HFF-Myc (cell line): ENCODE results near the gene ZGPAT.
A peak's percentile ranks its signal among the peaks of the same experiment; 100 is the strongest.

Source experiments
- DNase-seq: peaks from one replicate; pipeline ENCODE4 v3.0.0-alpha.2; 2011; ENCODE audit warnings: low read depth; ENCODE audit errors: extremely low read depth
- H3K4me3 ChIP-seq: replicated peaks from 2 replicates; pipeline ENCODE4 v1.5.1; 2011; ENCODE audit warnings: low read depth, mild to moderate bottlenecking, control low read depth, low read length
- CTCF ChIP-seq: IDR thresholded peaks from 2 replicates; pipeline ENCODE4 v1.5.1; 2012; ENCODE audit warnings: mild to moderate bottlenecking, low read depth, low read length, control low read depth; ENCODE audit errors: missing control alignments

ZGPAT gene

GRCh38 chr20:63685269-63686026, 22.4 kb upstream of the ZGPAT start:
- no peak overlapping the region for H3K4me3 ChIP-seq
- no peak for DNase-seq
- no peak for TF ChIP-seq CTCF

GRCh38 chr20:63686094-63686491, 21.7 kb upstream of the ZGPAT start:
- H3K4me3 ChIP-seq, result no peak overlapping the region
- no peak for DNase-seq
- TF ChIP-seq CTCF, result no peak

- TF ChIP-seq CTCF, result no peak
- peak; percentile 69 for DNase-seq
- H3K4me3 ChIP-seq, result no peak overlapping the region
Measured at GRCh38 chr20:63686492-63687321, 21.1 kb upstream of the ZGPAT start.

- H3K4me3 ChIP-seq, result no peak overlapping the region
- no peak for TF ChIP-seq CTCF
Measured at GRCh38 chr20:63687419-63688178, 20.2 kb upstream of the ZGPAT start.

GRCh38 chr20:63688228-63689045, 19.4 kb upstream of the ZGPAT start:
- DNase-seq, result no peak
- no peak for TF ChIP-seq CTCF
- no peak overlapping the region for H3K4me3 ChIP-seq

More at GRCh38 chr20:63687419-63688178, 20.2 kb upstream of the ZGPAT start:
- DNase-seq, result no peak
